GM18870 (cell line): ENCODE measurements around the gene FBXO3.
A peak's percentile ranks its signal among the peaks of the same experiment; 100 is the strongest.
"Not testable (repeated sequence)": the region's sequence is repeated elsewhere in the genome, so short reads cannot be mapped to it uniquely, and the experiment has no call there.

Experiments used
- ATAC-seq: cut with Tn5 transposase; IDR thresholded peaks from one replicate; pipeline ENCODE4 v1.9.1; 2021; ENCODE audit warnings: moderate library complexity; ENCODE audit not compliant: unreplicated experiment

Gene FBXO3

DNA sequence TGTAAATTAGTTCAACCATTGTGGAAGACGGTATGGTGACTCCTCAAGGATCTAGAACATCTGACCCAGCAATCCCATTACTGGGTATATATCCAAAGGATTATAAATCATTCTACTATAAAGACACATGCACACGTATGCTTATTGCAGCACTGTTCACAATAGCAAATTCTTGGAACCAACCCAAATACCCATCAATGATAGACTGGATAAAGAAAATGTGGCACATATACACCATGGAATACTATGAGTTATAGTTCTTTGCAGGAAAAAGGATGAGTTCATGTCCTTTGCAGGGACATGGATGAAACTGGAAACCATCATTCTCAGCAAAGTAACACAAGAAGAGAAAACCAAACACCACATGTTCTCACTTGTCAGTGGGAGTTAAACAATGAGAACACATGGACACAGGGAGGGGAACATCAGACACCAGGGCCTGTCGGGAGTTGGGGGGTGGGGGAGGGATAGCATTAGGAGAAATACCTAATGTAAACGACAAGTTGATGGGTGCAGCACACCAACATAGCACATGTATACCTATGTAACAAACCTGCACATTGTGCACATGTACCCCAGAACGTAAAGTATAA lies 45.2 kb downstream of the FBXO3 start:
- not testable (repeated sequence) for ATAC-seq

- ATAC-seq = not testable (repeated sequence)
Observed at GRCh38 chr11:33727539-33727938, 46.8 kb downstream of the FBXO3 start.

- no peak for ATAC-seq
Observed at GRCh38 chr11:33725496-33725895, 48.8 kb downstream of the FBXO3 start.

GRCh38 chr11:33724644-33725035 lies 49.7 kb downstream of the FBXO3 start:
- no peak for ATAC-seq

GRCh38 chr11:33723238-33723881 lies 51.0 kb downstream of the FBXO3 start:
- ATAC-seq = no peak

DNA sequence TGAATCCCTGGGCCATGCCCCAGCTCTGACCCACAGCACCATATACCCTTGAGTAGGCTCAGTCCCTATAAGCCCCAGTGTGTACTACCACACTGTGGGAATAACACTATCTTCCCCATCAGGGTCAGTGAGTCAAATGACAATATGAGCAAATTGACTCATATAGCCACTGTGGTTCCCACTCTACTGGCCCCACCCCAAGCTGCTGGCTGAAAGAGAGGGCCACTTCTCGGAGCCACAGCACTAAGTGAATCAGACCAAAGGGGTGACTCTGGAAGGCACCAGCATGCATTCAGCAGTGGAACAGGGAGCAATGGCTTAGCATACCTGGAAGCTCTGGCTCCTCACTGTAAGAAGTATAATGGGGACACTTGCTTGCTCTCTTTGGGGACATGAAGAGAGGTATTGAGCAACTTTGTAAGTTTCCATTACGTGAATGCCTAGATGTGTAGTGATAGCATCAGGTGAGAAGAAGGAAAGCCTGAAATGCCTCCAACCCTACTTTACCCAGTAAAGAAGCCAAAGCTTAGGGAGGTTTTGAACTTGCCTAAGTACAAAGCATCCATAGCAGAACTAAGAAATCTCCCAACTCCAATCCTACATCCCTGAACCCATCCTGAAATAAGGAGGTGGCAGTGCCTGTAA lies 51.6 kb downstream of the FBXO3 start:
- peak; percentile 93 for ATAC-seq

GRCh38 chr11:33721984-33722383 lies 52.3 kb downstream of the FBXO3 start:
- ATAC-seq = no peak

DNA sequence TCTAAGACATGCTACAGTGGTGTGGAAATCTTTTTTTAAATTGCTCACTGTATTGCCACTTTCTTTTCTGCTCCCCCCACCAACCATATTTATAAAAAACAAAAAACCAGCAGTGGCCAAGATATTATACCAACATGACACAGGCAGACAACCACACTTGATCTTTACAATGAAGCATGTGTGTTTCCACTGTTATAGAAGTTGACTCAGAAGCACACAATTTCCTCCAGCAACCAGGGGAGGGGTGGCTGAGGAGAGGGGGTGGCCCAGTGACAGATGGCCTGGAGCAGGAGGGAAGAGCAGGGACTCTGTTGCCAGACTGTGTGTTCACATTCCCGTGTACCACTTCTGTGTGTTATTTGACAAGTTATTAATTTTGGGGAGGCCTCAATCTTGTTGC lies 52.9 kb downstream of the FBXO3 start:
- ATAC-seq = no peak

DNA sequence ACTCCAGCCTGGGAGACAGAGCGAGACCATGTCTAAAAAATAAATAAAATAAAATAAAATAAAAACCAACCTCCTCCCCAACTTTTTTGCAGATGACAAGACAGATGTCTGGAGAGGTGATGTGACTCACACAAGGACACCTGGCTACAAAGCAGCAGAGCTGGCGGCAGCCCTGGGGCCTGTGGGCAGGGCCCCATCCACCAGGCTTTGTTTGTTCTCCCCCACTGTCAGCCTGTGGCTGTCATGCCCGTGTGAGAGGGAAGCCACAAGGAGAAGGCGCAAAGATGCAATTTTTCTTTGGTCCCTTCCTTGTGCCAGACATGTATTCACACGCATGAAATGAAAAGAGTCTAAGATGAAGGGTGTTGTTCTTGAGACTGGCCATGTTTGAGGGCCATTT lies 54.7 kb downstream of the FBXO3 start:
- no peak for ATAC-seq

- no peak for ATAC-seq
Observed at GRCh38 chr11:33718440-33718839, 55.9 kb downstream of the FBXO3 start.

- no peak for ATAC-seq
Observed at GRCh38 chr11:33716243-33716642, 58.1 kb downstream of the FBXO3 start.

- ATAC-seq = no peak
Observed at GRCh38 chr11:33713856-33714398, 60.4 kb downstream of the FBXO3 start.

- no peak for ATAC-seq
Observed at GRCh38 chr11:33713151-33713855, 61.0 kb downstream of the FBXO3 start.

DNA sequence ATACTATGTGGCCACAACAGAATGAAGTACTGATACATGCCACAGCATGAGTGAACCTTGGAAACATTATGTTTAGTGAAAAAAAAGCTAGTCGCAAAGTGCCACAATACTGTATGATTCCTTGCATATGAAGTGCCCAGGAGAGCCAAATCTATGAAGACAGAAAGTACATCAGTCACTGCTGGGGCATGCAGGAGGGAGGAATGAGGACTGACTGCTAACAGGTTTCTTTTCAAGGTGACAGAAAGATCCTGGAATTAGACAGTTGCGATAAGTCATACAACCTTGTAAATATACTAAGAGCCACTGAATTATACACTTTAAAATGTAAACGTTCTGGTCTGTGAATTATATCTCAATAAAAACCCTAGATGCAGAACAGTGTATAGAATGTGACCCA lies 61.9 kb downstream of the FBXO3 start:
- ATAC-seq = no peak

GRCh38 chr11:33709466-33709865 lies 64.9 kb downstream of the FBXO3 start:
- no peak for ATAC-seq

DNA sequence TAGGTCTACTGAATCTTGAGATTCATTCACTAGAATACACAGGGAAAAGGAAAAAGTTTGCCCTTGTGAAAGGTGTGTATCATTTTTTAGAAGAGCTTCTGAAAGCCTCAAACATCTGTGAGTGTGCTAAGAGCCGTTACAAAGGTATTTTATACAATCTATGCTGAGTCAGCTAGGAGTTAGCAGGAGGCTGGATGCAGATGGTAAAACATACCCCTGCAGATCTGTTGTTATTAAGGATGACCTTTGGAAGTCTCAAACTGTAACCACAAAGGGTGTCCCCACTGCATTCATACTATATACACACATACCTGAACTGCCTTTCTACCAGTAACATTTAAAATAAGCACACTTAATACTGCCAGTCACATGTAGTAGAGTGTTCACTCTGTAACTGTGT lies 65.3 kb downstream of the FBXO3 start:
- ATAC-seq = no peak

DNA sequence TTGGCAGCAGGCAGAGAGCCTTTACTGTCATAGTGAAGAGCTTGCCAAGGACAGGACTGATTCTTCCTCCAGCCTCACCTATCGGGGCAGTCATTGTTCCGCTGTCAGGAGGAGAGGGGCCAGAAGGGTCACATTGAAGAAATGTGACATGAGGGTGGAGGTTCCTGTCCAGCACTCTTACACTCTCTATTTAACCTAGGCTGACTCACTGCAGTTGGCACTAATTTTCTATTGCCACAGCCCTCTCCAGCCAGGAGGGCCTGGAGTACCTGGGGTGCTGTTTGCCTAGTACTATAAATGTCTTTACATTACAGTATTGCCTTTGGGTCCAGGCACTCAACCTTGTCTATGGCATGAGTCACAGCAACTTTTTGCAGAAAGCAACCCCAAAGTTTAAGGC lies 66.5 kb downstream of the FBXO3 start:
- not testable (repeated sequence) for ATAC-seq

- ATAC-seq = no peak
Observed at GRCh38 chr11:33706966-33707365, 67.4 kb downstream of the FBXO3 start.

DNA sequence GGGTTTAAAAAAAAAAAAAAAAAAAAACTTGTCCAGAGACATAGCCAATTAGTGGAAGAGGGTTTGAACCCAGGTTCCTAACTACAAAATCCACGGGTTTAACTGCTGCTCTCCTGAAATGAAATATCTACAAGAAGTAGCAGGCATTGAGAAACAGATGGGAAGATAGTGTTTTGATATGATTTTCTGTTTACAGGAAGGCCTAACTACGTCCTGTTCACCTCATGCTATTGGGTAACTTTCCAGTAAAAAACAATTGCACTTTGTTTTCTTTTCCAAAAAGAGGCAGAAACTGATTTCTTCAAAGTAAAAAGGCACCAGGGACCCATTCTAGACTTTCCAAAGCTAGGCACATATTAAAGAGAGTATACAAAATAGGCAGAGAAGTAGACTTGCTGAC lies 67.8 kb downstream of the FBXO3 start:
- no peak for ATAC-seq

DNA sequence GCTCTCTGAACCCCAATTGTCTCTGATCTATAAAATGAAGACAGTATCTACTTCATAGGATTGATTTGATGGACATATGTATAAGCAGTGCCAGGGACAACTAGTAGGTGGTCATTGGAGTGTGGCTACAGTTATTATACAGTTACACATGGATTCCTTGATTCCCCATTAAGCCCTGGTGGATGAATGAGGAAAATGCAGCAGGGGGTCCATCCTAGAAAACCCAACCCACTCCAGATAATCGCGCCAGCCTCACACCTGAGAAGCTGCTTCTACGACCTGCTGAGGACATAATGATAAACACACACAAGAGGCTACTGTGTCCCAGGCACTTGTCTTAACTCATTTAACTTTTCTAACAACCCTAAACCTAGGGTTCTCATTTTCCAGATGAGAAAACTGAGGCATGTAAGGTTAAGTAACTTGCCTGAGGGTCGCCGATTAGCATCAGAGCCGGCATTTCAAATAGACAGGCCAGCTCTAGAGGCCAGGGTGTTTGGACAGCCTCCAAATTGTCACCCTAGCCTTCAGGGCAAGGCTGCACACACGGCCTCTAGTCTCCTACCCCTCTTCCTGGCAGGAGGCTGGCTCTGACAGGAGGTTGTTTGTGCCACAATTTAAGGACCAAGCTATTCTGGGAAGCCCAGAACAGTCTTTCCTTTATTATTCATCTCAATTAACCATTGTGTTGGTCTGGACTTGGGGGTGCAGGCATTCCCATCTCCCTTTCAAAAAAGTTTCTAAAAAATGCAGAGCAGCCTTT lies 69.9 kb downstream of the FBXO3 start:
- no peak for ATAC-seq

- no peak for ATAC-seq
Observed at GRCh38 chr11:33703788-33704187, 70.5 kb downstream of the FBXO3 start.
